Activated naive CD8-positive, alpha-beta T cell (primary cell): ENCODE data around the gene RDH14.
A peak's percentile ranks its signal among the peaks of the same experiment; 100 is the strongest.

Experiments
- H3K27ac Mint-ChIP-seq: one replicate; pipeline ENCODE4 v1.8.0; 2021; ENCODE audit warnings: mixed read lengths
- H3K27me3 Mint-ChIP-seq: one replicate; pipeline ENCODE4 v1.8.0; 2021; ENCODE audit warnings: mixed read lengths
- H3K36me3 Mint-ChIP-seq: one replicate; pipeline ENCODE4 v1.8.0; 2021; ENCODE audit warnings: mixed read lengths
- H3K4me1 Mint-ChIP-seq: one replicate; pipeline ENCODE4 v1.8.0; 2021; ENCODE audit warnings: low read depth, mixed read lengths
- H3K4me3 Mint-ChIP-seq: one replicate; pipeline ENCODE4 v1.8.0; 2021; ENCODE audit warnings: mild to moderate bottlenecking, mixed read lengths
- H3K9me3 Mint-ChIP-seq: one replicate; pipeline ENCODE4 v1.8.0; 2021; ENCODE audit warnings: low read depth, mixed read lengths

Gene RDH14

DNA sequence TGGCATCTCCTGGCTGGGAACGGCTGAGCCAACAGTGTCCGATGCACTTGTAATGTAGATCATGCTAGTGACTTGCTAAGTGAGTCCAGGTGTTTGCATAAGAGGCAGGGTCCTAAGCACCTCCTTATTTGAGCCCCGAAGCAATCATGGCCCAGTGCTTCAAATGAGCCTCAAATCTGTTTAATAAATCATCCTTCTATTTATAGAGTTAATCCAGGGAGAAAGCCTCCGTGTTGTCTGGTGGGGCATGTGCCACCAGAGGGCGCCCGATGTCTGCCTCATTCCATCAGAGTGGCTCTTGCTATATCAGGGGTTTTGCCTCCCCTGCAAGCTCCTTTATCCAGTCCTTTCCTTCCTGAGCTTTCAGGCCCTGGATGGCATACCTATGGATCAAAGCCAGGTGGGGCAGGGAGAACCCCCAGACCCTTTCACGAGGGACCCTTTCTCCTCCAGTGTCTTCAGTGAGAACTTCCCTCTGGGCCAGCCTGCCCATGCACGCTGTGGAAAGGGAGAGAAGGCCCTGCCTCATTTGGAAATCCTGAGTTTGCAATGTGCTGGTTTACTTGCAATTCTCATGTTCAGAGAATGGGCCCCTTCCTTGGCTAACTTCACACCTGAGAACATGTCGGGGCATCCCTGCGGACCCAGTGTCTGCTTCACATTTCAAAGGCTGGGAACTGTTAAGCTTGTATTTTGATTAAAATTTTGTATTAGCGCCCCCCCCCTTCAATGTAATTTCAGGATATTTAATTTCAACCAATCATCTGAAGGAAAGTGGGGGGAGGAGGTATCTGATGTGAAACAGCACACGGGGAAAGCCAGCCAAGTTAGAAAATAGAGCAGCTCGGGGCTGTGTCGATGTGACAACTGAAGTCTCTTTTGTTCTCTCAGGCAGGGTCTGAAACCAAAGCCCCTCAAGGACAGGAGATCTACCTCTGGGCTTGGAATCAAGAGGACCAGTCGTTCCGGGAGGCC, 39.7 kb downstream of the RDH14 start:
- Mint-ChIP-seq H3K36me3 (no peaks in the 10 kb centered on the region), H3K4me1 (no peaks in the 10 kb centered on the region), H3K27me3 (peaks cover 15% of the 10 kb centered on the region), H3K9me3 (no peaks in the 10 kb centered on the region), H3K27ac (no peak overlapping the region), H3K4me3 (no peak overlapping the region)

DNA sequence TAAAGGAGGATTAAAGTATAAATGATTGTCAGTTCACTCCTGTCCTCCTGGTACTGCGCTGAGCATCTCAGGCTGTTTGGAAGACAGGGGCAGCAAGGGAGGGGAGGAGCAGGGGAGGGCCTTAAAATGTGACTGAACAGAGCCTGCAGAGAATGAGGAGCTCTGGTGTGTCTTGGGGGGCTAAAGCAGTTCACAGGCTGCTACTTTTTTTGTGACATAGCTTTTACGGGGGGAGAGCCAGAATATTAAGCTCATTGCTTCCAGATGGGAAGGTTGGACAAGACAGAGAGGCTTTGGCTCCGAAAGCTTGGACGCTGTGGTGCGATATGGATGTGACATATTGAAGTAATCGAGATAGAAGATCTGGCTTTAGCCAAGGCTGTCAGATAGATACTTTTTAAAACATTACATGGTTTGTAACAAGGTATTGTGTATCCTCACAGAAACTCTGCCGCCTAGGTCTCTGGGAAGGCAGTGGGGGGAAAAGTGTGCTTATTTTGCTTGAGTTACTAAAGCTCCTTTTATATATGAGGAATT, 40.5 kb downstream of the RDH14 start:
- Mint-ChIP-seq H3K36me3 (no peaks in the 10 kb centered on the region), H3K27me3 (peaks cover 17% of the 10 kb centered on the region), H3K9me3 (no peaks in the 10 kb centered on the region), H3K4me1 (no peaks in the 10 kb centered on the region), H3K4me3 (no peak overlapping the region), H3K27ac (no peak overlapping the region)

DNA sequence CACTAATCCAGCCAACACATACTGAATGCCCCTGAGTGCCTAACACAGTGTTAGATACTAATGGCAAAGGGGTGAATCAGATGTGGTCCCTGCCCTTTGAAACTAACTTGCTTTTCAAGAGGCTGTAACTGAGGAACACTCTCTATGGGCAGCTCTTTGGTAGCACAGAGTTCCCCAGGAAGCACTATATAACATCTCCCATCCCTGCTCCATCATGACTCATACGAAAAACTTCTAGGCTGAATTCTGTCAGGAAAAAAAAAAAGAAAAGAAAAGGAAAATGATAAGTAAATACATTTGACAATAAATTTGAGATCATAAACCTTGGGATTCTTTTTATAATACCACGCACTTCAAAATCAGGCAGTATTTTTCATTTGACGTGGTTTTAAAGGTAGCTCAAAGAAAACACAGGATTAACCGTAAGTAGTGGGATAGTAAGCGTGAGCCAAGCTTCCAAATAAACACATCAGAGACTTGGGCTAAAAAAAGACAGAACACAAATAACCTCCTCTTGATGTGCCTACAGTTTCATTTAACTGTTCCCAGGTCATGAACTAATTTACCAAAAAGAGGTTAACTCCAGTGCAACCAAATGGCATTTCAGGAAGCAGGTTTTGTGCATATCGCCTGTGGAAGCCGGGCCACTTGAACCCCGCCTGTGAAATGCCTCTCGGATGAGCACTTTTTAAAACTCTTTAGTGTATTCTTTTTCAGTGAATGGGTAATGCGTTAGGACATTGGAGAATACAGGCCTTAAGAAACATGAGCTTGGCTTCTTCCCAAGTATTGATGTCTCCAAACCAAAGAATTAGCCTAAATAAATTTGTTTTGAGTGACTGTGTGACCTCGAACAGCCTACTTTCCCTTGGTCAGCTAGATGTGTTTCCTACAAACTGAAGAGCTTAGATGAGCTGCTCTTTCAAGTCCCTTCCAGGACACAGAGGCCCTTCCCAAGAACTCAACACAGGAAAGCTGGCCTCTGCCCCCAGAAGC, 42.0 kb downstream of the RDH14 start:
- no peak overlapping the region for H3K27ac Mint-ChIP-seq
- no peaks in the 10 kb centered on the region for H3K9me3 Mint-ChIP-seq
- peaks cover 21% of the 10 kb centered on the region for H3K27me3 Mint-ChIP-seq
- H3K4me3 Mint-ChIP-seq, result no peak overlapping the region
- no peaks in the 10 kb centered on the region for H3K36me3 Mint-ChIP-seq
- no peaks in the 10 kb centered on the region for H3K4me1 Mint-ChIP-seq

DNA sequence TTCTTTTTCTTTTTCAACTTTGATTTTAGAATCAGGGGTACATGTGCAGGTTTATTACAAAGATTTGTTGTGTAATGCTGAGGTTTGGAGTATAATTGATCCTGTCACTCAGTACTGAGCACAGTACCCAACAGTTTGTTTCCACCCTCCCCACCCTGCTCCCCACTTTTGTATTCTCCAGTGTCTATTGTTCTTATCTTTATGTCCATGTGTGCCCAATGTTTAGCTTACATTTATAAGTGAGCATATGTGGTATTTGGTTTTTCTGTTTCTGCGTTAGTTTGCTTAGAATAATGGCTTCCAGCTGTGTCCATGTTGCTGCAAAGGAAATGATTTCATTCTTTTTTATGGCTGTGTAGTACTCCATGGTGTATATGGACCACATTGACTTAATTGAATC, 43.1 kb downstream of the RDH14 start:
- Mint-ChIP-seq H3K36me3 (no peaks in the 10 kb centered on the region), H3K9me3 (no peaks in the 10 kb centered on the region), H3K27me3 (peaks cover 21% of the 10 kb centered on the region), H3K27ac (no peak overlapping the region), H3K4me1 (no peaks in the 10 kb centered on the region), H3K4me3 (no peak overlapping the region)

DNA sequence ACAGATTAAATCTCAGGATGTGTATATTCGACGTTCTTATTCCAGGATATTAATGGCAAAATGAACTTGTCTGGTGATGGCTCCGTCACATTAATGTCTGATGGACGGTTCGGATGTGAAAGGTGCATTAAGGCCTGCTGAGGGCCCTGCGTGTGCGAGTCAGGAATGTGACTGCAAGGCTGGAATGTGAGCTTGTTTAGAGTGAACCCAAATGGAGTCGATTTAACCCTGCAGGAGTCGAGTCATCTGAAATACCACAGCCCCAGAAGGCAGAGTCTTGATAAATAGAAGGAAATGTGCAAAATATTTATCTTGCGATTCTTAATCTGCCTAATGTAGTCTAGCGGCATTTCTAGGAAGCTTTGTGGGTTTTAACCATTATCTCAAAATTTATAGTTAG, 44.3 kb downstream of the RDH14 start:
- no peaks in the 10 kb centered on the region for H3K9me3 Mint-ChIP-seq
- no peak overlapping the region for H3K4me3 Mint-ChIP-seq
- H3K4me1 Mint-ChIP-seq, result no peaks in the 10 kb centered on the region
- peaks cover 25% of the 10 kb centered on the region for H3K27me3 Mint-ChIP-seq
- H3K36me3 Mint-ChIP-seq, result no peaks in the 10 kb centered on the region
- H3K27ac Mint-ChIP-seq, result no peak overlapping the region

DNA sequence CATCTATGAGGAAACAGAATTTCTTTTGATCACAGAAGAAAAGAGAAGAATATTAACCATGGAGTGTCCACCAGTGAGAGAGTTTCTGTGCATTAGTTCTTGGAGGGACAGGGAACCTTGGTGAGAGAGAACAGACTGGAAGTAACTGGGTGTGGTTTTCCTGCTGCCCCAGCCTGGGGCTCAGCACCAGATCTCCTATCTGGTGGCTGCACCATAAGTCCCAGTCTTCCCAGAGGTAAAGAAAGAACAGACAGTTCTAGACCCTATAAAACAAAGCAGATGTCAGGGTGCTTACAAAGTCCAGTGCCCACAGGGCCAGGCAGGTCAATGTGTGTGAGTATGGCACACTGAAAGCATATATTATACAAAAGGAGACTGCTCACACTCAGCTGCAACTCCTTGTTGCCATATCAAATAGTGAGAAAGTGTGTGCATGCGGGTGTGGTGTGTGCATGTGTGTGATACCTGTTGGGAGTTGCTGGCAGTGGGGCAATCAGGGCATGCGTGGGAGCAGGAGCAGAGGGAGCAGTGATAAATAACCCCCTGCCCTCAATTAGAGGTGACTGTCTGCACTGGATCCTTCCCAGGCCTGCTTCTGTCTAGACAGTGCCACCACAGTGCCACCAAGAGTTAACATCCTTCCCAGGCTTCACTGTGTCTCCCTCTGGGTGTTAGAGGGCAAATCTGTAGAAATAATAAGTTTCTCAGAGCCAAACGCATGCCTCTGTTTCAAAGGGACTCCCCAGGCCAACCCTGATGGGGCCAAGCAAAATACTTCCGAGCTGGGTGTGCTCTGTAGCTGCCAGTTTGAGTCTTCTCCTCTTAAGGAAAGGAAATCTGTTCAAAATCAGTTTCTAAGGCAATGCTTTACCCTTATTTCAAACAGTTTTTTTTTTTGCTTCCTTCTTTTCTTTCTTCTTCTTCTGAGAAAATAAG, 45.7 kb downstream of the RDH14 start:
- no peaks in the 10 kb centered on the region for H3K4me1 Mint-ChIP-seq
- no peak overlapping the region for H3K27ac Mint-ChIP-seq
- H3K4me3 Mint-ChIP-seq, result no peak overlapping the region
- H3K36me3 Mint-ChIP-seq, result no peaks in the 10 kb centered on the region
- peaks cover 36% of the 10 kb centered on the region for H3K27me3 Mint-ChIP-seq
- no peaks in the 10 kb centered on the region for H3K9me3 Mint-ChIP-seq

DNA sequence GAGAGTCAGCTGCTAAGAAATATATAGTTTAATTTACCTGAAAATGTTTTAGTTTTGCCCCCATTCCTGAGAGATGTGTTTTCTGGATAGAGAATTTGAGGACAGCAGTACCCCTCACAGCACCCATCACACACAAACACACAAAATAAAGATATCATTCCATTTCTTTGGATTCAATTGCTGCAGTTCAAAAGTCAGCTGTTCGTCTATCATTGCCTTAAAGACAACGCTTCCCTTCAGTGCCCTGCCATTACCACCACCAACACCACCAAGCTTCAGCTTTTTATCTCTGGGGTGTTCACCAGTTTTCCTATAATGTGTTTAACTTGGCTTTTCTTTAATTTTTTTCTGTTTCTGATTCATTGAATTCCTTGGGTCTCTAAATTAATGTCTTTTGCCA, 49.7 kb downstream of the RDH14 start:
- H3K4me3 Mint-ChIP-seq, result no peak overlapping the region
- no peaks in the 10 kb centered on the region for H3K9me3 Mint-ChIP-seq
- H3K27ac Mint-ChIP-seq, result no peak overlapping the region
- no peaks in the 10 kb centered on the region for H3K36me3 Mint-ChIP-seq
- no peaks in the 10 kb centered on the region for H3K4me1 Mint-ChIP-seq
- peaks cover 24% of the 10 kb centered on the region for H3K27me3 Mint-ChIP-seq

DNA sequence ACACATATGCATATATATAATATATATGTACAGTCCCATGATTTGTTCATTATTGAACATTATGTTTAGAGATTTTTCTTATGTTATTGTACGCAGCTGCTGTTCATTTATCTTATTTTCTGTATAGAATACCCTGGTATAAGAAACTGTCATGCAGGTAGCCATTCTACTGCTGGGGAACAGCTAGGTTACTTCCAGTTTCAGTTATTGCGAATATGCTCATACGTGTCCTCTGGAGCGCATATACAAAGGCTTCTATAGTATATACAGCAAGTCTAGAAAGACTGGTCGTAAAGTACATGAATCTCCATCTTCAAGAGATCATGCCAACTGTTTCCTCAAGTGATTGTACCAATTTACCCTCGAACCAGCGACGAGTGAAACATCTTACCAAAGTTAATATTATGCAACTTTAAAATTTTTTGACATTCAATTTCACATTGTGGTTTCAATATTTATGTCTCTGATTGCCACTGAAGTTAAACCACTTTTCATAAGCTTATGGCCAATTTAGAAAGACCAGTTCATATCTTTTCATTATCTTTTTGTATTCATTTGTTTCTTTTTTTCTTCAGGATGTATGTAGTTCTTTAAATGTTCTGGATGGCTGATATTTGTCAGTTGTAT, 53.5 kb downstream of the RDH14 start:
- H3K27ac Mint-ChIP-seq, result no peak overlapping the region
- no peaks in the 10 kb centered on the region for H3K36me3 Mint-ChIP-seq
- H3K4me3 Mint-ChIP-seq, result peak overlapping the region; percentile 3
- H3K27me3 Mint-ChIP-seq, result peaks cover 19% of the 10 kb centered on the region
- H3K9me3 Mint-ChIP-seq, result no peaks in the 10 kb centered on the region
- H3K4me1 Mint-ChIP-seq, result no peaks in the 10 kb centered on the region

DNA sequence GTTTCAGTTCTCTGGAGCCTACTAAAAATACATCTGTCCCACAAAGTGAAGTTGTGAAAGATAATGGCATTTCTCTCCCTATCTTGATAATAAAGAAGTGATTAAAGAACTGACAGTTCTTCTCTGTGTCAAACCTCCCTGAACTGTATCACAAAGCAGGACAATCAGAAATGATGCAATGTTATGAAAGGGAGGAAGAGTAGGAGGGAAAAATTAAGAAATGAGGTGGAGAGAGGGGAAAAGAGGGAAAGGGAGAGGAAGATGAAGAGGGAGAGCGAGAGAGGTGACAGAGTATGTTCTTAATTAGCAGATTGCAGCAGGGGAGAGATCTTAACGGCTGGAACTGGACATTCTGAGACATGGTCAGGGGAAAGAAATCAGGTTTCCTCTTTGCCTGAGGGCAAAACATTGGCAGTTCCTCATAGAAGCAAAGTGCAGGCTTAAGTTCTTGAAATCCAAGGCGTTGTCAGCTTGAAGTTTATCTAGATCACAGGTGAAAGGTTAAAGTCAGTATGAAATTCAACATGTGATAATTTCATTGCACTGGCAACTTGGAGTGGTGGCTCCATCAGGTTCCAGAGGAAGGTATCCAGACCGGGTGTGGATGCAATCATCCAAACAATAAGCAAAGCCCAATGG, 54.6 kb downstream of the RDH14 start:
- Mint-ChIP-seq H3K36me3 (no peaks in the 10 kb centered on the region), H3K4me3 (no peak overlapping the region), H3K27me3 (peaks cover 16% of the 10 kb centered on the region), H3K27ac (no peak overlapping the region), H3K9me3 (no peaks in the 10 kb centered on the region), H3K4me1 (no peaks in the 10 kb centered on the region)
